Astrocyte (in vitro differentiated cells and primary cell): ENCODE results near the gene FILIP1L. TPM values are rescaled to one million over a fixed set of nuclear protein-coding genes. Genes with fewer than 3 reads are reported as not detected.
A peak's percentile ranks its signal among the peaks of the same experiment; 100 is the strongest.

Source experiments
- DNase-seq: peaks from one replicate; pipeline ENCODE4 v3.0.0-alpha.2; 2010; ENCODE audit warnings: low read depth
- FAIRE-seq: peaks from 2 replicates; lab custom pipeline; 2011; peaks lifted over from hg19 to GRCh38; lab: Jason Lieb, UNC
- H2AFZ ChIP-seq: 2 replicates; pipeline ENCODE4 v1.6.0; 2012; ENCODE audit warnings: low read depth, low read length, inconsistent platforms
- H3K27ac ChIP-seq: 2 replicates; pipeline ENCODE4 v1.5.1; 2011; ENCODE audit warnings: low read depth, low read length, inconsistent platforms
- H3K27me3 ChIP-seq: 2 replicates; pipeline ENCODE4 v1.6.0; 2011; ENCODE audit warnings: low read length, inconsistent platforms; ENCODE audit not compliant: insufficient read depth
- H3K36me3 ChIP-seq: 2 replicates; pipeline ENCODE4 v1.5.1; 2011; ENCODE audit warnings: low read length, inconsistent platforms; ENCODE audit not compliant: insufficient read depth
- H3K4me1 ChIP-seq: 2 replicates; pipeline ENCODE4 v1.5.1; 2011; ENCODE audit warnings: low read length, inconsistent platforms; ENCODE audit not compliant: insufficient read depth
- H3K4me2 ChIP-seq: 2 replicates; pipeline ENCODE4 v1.6.0; 2012; ENCODE audit warnings: low read length, inconsistent platforms
- H3K4me3 ChIP-seq: 2 replicates; pipeline ENCODE4 v1.5.1; 2011; ENCODE audit warnings: low read depth, mild to moderate bottlenecking, low read length, inconsistent platforms; ENCODE audit not compliant: insufficient read depth
- H3K79me2 ChIP-seq: 2 replicates; pipeline ENCODE4 v1.6.0; 2012; ENCODE audit warnings: mild to moderate bottlenecking, low read length, inconsistent platforms; ENCODE audit not compliant: insufficient read depth
- H3K9ac ChIP-seq: 2 replicates; pipeline ENCODE4 v1.6.0; 2012; ENCODE audit warnings: mild to moderate bottlenecking, low read length, inconsistent platforms
- H3K9me3 ChIP-seq: 2 replicates; pipeline ENCODE4 v1.5.1; 2012; ENCODE audit warnings: low read depth, mild to moderate bottlenecking, low read length, inconsistent platforms; ENCODE audit not compliant: insufficient read depth
- H4K20me1 ChIP-seq: 2 replicates; pipeline ENCODE4 v1.6.0; 2012; ENCODE audit warnings: low read length, inconsistent platforms; ENCODE audit not compliant: insufficient read depth
- H3K27ac Mint-ChIP-seq: one replicate; pipeline ENCODE4 v1.8.0; 2021; ENCODE audit warnings: mild to moderate bottlenecking, mixed read lengths; ENCODE audit not compliant: unreplicated experiment
- H3K27me3 Mint-ChIP-seq: one replicate; pipeline ENCODE4 v1.8.0; 2021; ENCODE audit warnings: low read depth, mixed read lengths; ENCODE audit not compliant: unreplicated experiment
- H3K36me3 Mint-ChIP-seq: one replicate; pipeline ENCODE4 v1.8.0; 2021; ENCODE audit warnings: low read depth, mixed read lengths; ENCODE audit not compliant: unreplicated experiment
- H3K4me1 Mint-ChIP-seq: one replicate; pipeline ENCODE4 v1.8.0; 2021; ENCODE audit warnings: low read depth, mixed read lengths; ENCODE audit not compliant: unreplicated experiment
- H3K4me3 Mint-ChIP-seq: one replicate; pipeline ENCODE4 v1.8.0; 2021; ENCODE audit warnings: mild to moderate bottlenecking, moderate library complexity, mixed read lengths; ENCODE audit not compliant: unreplicated experiment
- H3K9me3 Mint-ChIP-seq: one replicate; pipeline ENCODE4 v1.8.0; 2021; ENCODE audit warnings: mild to moderate bottlenecking, mixed read lengths; ENCODE audit not compliant: unreplicated experiment
- CTCF ChIP-seq: IDR thresholded peaks from 2 replicates; pipeline ENCODE4 v1.5.1; 2011; ENCODE audit warnings: low read depth, mild to moderate bottlenecking, inconsistent platforms, low read length, moderate library complexity; ENCODE audit not compliant: insufficient read depth
- EZH2 ChIP-seq: IDR thresholded peaks from 2 replicates; pipeline ENCODE4 v1.6.1; 2012; ENCODE audit warnings: mild to moderate bottlenecking, low read length, inconsistent platforms; ENCODE audit not compliant: insufficient read depth
- total RNA-seq: library from RNA; stranded (reverse); gene quantifications from 2 replicates; pipeline ENCODE4 v1.2.1, GENCODE V29; 2021

FILIP1L gene
- total RNA-seq, 1 donor from 2014 or later, result 209 TPM

GRCh38 chr3:99866261-99866761 lies 248.0 kb downstream of the FILIP1L start:
- H3K4me1 Mint-ChIP-seq, result peaks cover 87% of the 10 kb centered on the region
- H3K9me3 Mint-ChIP-seq, result no peaks in the 10 kb centered on the region
- no peaks in the 10 kb centered on the region for H3K9me3 ChIP-seq
- peaks cover 42% of the 10 kb centered on the region for H3K36me3 ChIP-seq
- peaks cover 46% of the 10 kb centered on the region for H4K20me1 ChIP-seq
- no peaks in the 10 kb centered on the region for H3K27me3 ChIP-seq
- DNase-seq, result peak; percentile 90
- peak overlapping the region; percentile 45 for H3K4me3 Mint-ChIP-seq
- no peak for FAIRE-seq
- H3K27me3 Mint-ChIP-seq, result no peaks in the 10 kb centered on the region
- peaks cover 98% of the 10 kb centered on the region for H3K79me2 ChIP-seq
- peak overlapping the region; percentile 81 for H3K27ac ChIP-seq
- no peak for TF ChIP-seq EZH2
- TF ChIP-seq CTCF, result no peak
- no peak overlapping the region for H2AFZ ChIP-seq
- peak overlapping the region; percentile 62 for H3K9ac ChIP-seq
- H3K27ac Mint-ChIP-seq, result peak overlapping the region; percentile 73
- H3K36me3 Mint-ChIP-seq, result peaks cover 35% of the 10 kb centered on the region
- peaks cover 61% of the 10 kb centered on the region for H3K4me1 ChIP-seq
- H3K4me3 ChIP-seq, result no peak overlapping the region
- H3K4me2 ChIP-seq, result peak overlapping the region; percentile 40

- Histone ChIP-seq H3K9me3 (no peaks in the 10 kb centered on the region), H4K20me1 (peaks cover 36% of the 10 kb centered on the region), H3K4me3 (no peak overlapping the region), H3K79me2 (peaks cover 98% of the 10 kb centered on the region), H3K27me3 (no peaks in the 10 kb centered on the region), H3K4me1 (peaks cover 58% of the 10 kb centered on the region), H2AFZ (no peak overlapping the region), H3K27ac (peak overlapping the region; percentile 76), H3K9ac (peak overlapping the region; percentile 16), H3K36me3 (peaks cover 40% of the 10 kb centered on the region), H3K4me2 (peak overlapping the region; percentile 6)
- Mint-ChIP-seq H3K4me1 (peaks cover 87% of the 10 kb centered on the region), H3K27me3 (no peaks in the 10 kb centered on the region), H3K27ac (peak overlapping the region; percentile 59), H3K9me3 (no peaks in the 10 kb centered on the region), H3K4me3 (peak overlapping the region; percentile 23), H3K36me3 (peaks cover 33% of the 10 kb centered on the region)
- FAIRE-seq, result no peak
- no peak for DNase-seq
- TF ChIP-seq CTCF (no peak), EZH2 (no peak)
Measured at GRCh38 chr3:99865321-99865720, 249.0 kb downstream of the FILIP1L start.

GRCh38 chr3:99864289-99864688 lies 250.0 kb downstream of the FILIP1L start:
- no peak for TF ChIP-seq CTCF
- TF ChIP-seq EZH2, result no peak
- H4K20me1 ChIP-seq, result peaks cover 27% of the 10 kb centered on the region
- DNase-seq, result no peak
- H3K27ac ChIP-seq, result peak overlapping the region; percentile 76
- Mint-ChIP-seq H3K4me3 (peak overlapping the region; percentile 55), H3K36me3 (peaks cover 29% of the 10 kb centered on the region), H3K27me3 (no peaks in the 10 kb centered on the region), H3K4me1 (peaks cover 86% of the 10 kb centered on the region), H3K9me3 (no peaks in the 10 kb centered on the region), H3K27ac (peak overlapping the region; percentile 67)
- H3K9ac ChIP-seq, result no peak overlapping the region
- peaks cover 92% of the 10 kb centered on the region for H3K79me2 ChIP-seq
- no peak for FAIRE-seq
- no peak overlapping the region for H3K4me3 ChIP-seq
- H3K9me3 ChIP-seq, result no peaks in the 10 kb centered on the region
- H2AFZ ChIP-seq, result no peak overlapping the region
- peaks cover 39% of the 10 kb centered on the region for H3K36me3 ChIP-seq
- peaks cover 66% of the 10 kb centered on the region for H3K4me1 ChIP-seq
- H3K4me2 ChIP-seq, result no peak overlapping the region
- H3K27me3 ChIP-seq, result no peaks in the 10 kb centered on the region
